Measurements from ENCODE around the gene TTLL10.

- TF ChIP-seq POLR2A (IDR thresholded peaks at IDR 0.05; ENCODE audit: low read length), result no peak
- TF ChIP-seq GATA1 (IDR thresholded peaks at IDR 0.05; ENCODE audit: low read depth, low read length), result no peak
Observed at GRCh38 chr1:1145547-1145914, 28.1 kb upstream of the TTLL10 start.
